Ectodermal cell (in vitro differentiated cells): ENCODE data around the gene HAPLN3.

Experiments
- H3K27ac ChIP-seq: 2 replicates; pipeline ENCODE4 v1.7.0; 2013; ENCODE audit warnings: mild to moderate bottlenecking, low read depth, low read length; ENCODE audit not compliant: insufficient read depth, poor library complexity, severe bottlenecking
- H3K27me3 ChIP-seq: 2 replicates; pipeline ENCODE4 v1.7.0; 2013; ENCODE audit warnings: mild to moderate bottlenecking, low read length; ENCODE audit not compliant: insufficient read depth, control insufficient read depth, poor library complexity, severe bottlenecking
- H3K36me3 ChIP-seq: one replicate; pipeline ENCODE4 v1.7.0; 2013; ENCODE audit warnings: low read length; ENCODE audit not compliant: control insufficient read depth, insufficient read depth
- H3K4me1 ChIP-seq: one replicate; pipeline ENCODE4 v1.7.0; 2013; ENCODE audit warnings: low read length; ENCODE audit not compliant: control insufficient read depth, insufficient read depth
- H3K4me3 ChIP-seq: 2 replicates; pipeline ENCODE4 v1.7.0; 2013; ENCODE audit warnings: low read depth, low read length, control low read depth; ENCODE audit not compliant: insufficient read depth
- H3K9me3 ChIP-seq: 2 replicates; pipeline ENCODE4 v1.7.0; 2013; ENCODE audit warnings: mild to moderate bottlenecking, low read length, moderate library complexity; ENCODE audit not compliant: control insufficient read depth
- WGBS, 2 experiments: methylation state at CpG; one replicate each; pipeline ENCODE4 v1.1.7; 2013; ENCODE audit warnings: missing lambda C conversion rate in 2 of 2; 5-methylcytosine and 5-hydroxymethylcytosine counted together

The HAPLN3 gene

DNA sequence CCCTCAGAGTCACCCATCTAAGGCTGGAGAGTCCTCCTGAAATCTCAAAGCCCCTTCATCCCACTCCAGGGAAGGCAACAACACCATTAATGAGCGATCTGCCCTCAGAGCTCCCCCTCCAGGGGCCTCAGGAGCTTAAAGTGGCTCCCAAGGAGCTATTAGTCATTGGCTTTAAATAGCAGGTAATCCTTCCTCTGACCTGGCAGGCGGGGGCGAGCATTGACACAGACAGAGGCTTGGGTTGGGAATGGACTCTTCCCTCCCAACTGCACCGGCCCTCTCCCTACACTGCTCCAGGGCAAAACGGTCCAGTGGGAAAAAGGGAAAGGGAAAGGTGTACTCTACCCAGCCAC is 16.4 kb upstream of the HAPLN3 start:
- Histone ChIP-seq H3K9me3 (no peaks in the 10 kb centered on the region), H3K27me3 (no peaks in the 10 kb centered on the region), H3K36me3 (peaks cover 6% of the 10 kb centered on the region), H3K4me1 (peaks cover 11% of the 10 kb centered on the region), H3K4me3 (peak overlapping the region; percentile 60), H3K27ac (no peak overlapping the region)
- WGBS, 2 experiments = 10 to 21% methylated on average over 4 to 5 of the region's 5 CpGs

- Histone ChIP-seq H3K9me3 (no peaks in the 10 kb centered on the region), H3K4me1 (peaks cover 11% of the 10 kb centered on the region), H3K27me3 (no peaks in the 10 kb centered on the region), H3K36me3 (peaks cover 6% of the 10 kb centered on the region), H3K4me3 (no peak overlapping the region), H3K27ac (no peak overlapping the region)
- 92 to 96% methylated on average over 12 of the region's 12 CpGs for WGBS, 2 experiments
Observed at GRCh38 chr15:88909956-88910831, 14.8 kb upstream of the HAPLN3 start.

- Histone ChIP-seq H3K27me3 (no peaks in the 10 kb centered on the region), H3K27ac (no peak overlapping the region), H3K9me3 (no peaks in the 10 kb centered on the region), H3K4me3 (no peak overlapping the region), H3K4me1 (peaks cover 11% of the 10 kb centered on the region), H3K36me3 (peaks cover 8% of the 10 kb centered on the region)
- WGBS, 2 experiments = 92 to 96% methylated on average over 16 of the region's 16 CpGs
Observed at GRCh38 chr15:88908697-88909621, 13.6 kb upstream of the HAPLN3 start.

DNA sequence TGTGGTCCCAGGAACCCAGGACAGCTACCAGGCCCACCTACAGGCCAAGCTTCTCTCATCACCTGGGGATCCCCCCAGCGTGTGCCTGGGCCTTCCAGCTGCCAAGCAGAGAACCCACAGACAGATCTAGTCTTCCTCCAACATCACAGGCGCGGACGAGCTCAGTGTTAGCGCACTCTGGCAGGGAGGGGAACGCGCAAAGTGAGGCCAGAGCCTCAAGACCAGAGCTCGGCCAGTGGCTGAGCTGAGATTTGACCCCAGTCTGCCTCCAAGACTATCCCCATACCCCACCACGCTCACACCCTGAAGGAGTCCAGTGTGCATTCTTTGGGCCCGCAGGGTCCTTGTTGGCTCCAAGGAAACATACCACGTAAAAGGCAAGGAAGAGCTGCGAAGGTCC is 12.8 kb upstream of the HAPLN3 start:
- H3K4me3 ChIP-seq = no peak overlapping the region
- peaks cover 7% of the 10 kb centered on the region for H3K4me1 ChIP-seq
- no peak overlapping the region for H3K27ac ChIP-seq
- H3K36me3 ChIP-seq = peaks cover 8% of the 10 kb centered on the region
- no peaks in the 10 kb centered on the region for H3K27me3 ChIP-seq
- WGBS, 2 experiments = 94% methylated on average over 12 of the region's 12 CpGs
- no peaks in the 10 kb centered on the region for H3K9me3 ChIP-seq

- peaks cover 14% of the 10 kb centered on the region for H3K36me3 ChIP-seq
- peaks cover 6% of the 10 kb centered on the region for H3K4me1 ChIP-seq
- 95 to 96% methylated on average over 14 of the region's 14 CpGs for WGBS, 2 experiments
- no peak overlapping the region for H3K27ac ChIP-seq
- H3K9me3 ChIP-seq = no peaks in the 10 kb centered on the region
- H3K27me3 ChIP-seq = no peaks in the 10 kb centered on the region
- no peak overlapping the region for H3K4me3 ChIP-seq
Observed at GRCh38 chr15:88907111-88907510, 11.8 kb upstream of the HAPLN3 start.

DNA sequence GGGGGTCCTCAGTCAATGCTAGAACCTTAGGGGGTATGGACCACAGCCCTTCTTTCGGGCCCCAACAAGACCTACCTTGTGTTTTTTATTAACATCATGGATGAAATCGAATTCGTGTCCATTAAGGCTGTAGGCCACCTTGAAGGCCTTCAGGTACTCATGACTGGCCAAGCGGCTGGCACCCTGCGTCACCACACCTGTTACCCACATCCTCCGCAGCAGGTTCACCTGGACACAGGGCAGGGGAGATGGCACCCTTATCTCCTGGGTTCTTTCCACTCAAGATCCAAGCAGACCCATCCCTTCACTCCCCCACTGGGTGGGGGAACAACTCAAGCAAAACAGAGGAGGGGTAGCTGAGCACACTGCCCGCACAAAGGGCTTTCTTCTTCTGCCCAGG is 11.2 kb upstream of the HAPLN3 start:
- Histone ChIP-seq H3K4me3 (no peak overlapping the region), H3K27ac (no peak overlapping the region), H3K27me3 (no peaks in the 10 kb centered on the region), H3K4me1 (peaks cover under 1% of the 10 kb centered on the region), H3K36me3 (peaks cover 14% of the 10 kb centered on the region), H3K9me3 (no peaks in the 10 kb centered on the region)
- 96 to 98% methylated on average over 7 of the region's 7 CpGs for WGBS, 2 experiments

DNA sequence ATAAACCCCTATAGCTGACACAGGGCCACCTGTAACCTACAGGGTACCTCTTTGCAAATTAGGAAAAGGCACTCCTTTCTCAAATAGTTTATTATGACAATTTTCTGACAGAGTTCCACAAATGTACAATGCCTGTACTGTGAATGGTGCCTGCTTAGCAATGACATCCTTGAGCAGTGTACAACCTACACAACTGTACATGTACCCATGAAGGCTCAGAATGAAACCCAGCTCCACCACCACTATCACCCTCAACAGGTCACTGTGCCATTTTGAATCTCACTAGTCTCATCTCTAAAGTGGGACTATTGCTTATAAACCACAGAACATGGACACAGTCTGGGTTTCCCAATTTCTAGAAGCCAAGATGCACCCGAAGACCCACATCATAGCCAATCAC is 10.8 kb upstream of the HAPLN3 start:
- H3K4me3 ChIP-seq = no peak overlapping the region
- no peaks in the 10 kb centered on the region for H3K27me3 ChIP-seq
- H3K36me3 ChIP-seq = peaks cover 14% of the 10 kb centered on the region
- H3K27ac ChIP-seq = no peak overlapping the region
- no peaks in the 10 kb centered on the region for H3K9me3 ChIP-seq
- 85 to 94% methylated on average over 1 of the region's 1 CpG for WGBS, 2 experiments
- no peaks in the 10 kb centered on the region for H3K4me1 ChIP-seq

GRCh38 chr15:88905576-88905975 is 10.2 kb upstream of the HAPLN3 start:
- peaks cover 14% of the 10 kb centered on the region for H3K36me3 ChIP-seq
- 94% methylated on average over 11 of the region's 11 CpGs for WGBS, 2 experiments
- no peaks in the 10 kb centered on the region for H3K9me3 ChIP-seq
- no peak overlapping the region for H3K4me3 ChIP-seq
- no peak overlapping the region for H3K27ac ChIP-seq
- H3K4me1 ChIP-seq = no peaks in the 10 kb centered on the region
- H3K27me3 ChIP-seq = no peaks in the 10 kb centered on the region

DNA sequence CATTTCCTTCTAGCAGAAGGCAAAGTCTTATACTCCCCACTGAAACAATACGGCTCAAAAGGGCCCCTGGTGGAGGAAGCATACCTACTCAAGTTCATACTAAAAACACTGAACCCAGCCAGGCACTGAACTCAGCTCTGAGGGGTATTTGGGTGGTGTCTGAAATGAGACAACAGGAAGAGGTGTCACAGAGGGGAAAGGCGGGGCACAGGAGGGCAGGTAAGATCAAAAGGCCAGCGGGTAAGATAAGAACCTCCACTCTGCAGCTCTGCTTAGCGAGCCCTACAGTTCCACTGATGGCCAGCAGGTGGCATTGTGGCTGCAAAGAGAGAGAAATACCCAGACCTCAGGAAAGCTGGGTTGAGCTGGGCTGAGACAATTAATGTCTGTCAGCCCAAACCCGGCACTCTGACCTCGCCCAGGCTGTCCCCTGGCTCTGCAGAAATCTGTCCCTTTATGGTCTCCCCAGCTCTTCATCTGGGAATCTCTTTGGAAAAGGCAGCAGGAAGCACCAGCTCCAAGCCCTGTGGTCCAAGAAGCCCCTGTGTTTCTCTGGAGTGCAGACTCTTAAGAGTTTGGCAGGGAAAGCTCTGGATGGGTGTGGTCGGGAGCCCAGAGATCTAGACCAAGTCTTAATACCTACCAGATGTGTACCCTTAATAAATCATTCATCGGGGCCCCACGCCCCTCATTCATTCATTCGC is 9.4 kb upstream of the HAPLN3 start:
- Histone ChIP-seq H3K4me1 (no peaks in the 10 kb centered on the region), H3K27me3 (no peaks in the 10 kb centered on the region), H3K4me3 (no peak overlapping the region), H3K9me3 (no peaks in the 10 kb centered on the region), H3K27ac (no peak overlapping the region), H3K36me3 (peaks cover 14% of the 10 kb centered on the region)
- 55 to 58% methylated on average over 10 of the region's 10 CpGs for whole genome bisulfite sequencing, 2 experiments

DNA sequence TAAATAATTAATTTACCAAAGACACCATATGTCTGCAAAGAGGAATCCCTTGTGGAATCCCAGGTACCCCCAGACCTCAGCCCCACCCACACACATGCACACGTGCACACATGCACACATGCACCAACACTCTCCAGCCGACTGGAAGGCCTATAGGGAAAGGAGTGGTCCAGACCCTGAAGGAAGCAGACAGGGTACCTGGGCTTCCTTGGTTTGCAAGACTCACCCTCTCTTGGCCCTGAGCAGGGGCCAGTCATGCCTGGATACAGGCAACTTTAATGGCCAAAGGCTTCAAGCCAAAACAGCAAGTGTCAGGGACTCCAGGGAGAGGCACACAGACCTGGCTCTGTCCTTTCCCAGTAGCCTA is 8.9 kb upstream of the HAPLN3 start:
- Histone ChIP-seq H3K4me3 (no peak overlapping the region), H3K36me3 (peaks cover 14% of the 10 kb centered on the region), H3K9me3 (no peaks in the 10 kb centered on the region), H3K27ac (no peak overlapping the region), H3K27me3 (no peaks in the 10 kb centered on the region), H3K4me1 (no peaks in the 10 kb centered on the region)
- WGBS, 2 experiments = 92 to 94% methylated on average over 2 of the region's 2 CpGs
